GM23338 (cell line): ENCODE results near the gene TLDC2. TPM values are rescaled to one million over a fixed set of nuclear protein-coding genes. Genes with fewer than 3 reads are reported as not detected.

ENCODE experiments used
- ATAC-seq: fragments of 200-7000 bp; cut with Tn5 transposase; 3 replicates; pipeline ENCODE4 v1.9.1; 2020
- DNase-seq: peaks from one replicate; pipeline ENCODE4 v3.0.0-alpha.2; 2015; ENCODE audit warnings: low spot score
- H2AFZ ChIP-seq: fragments of 200-600 bp; sonication (generic); 2 replicates; pipeline ENCODE4 v1.8.0; 2016; ENCODE audit warnings: antibody characterized with exemption, mild to moderate bottlenecking, moderate library complexity
- H3F3A ChIP-seq: fragments of 200-600 bp; sonication (generic); replicated peaks from 2 replicates; pipeline ENCODE4 v1.8.0; 2017; ENCODE audit warnings: antibody characterized with exemption, mixed run types, low read depth
- H3K27ac ChIP-seq: fragments of 200-600 bp; sonication (generic); 2 replicates; pipeline ENCODE4 v1.6.1; 2016; ENCODE audit warnings: low read depth
- H3K27me3 ChIP-seq: fragments of 200-600 bp; sonication (generic); 2 replicates; pipeline ENCODE4 v1.8.0; 2016; ENCODE audit warnings: mild to moderate bottlenecking, mixed run types, moderate library complexity; ENCODE audit not compliant: insufficient read depth
- H3K36me3 ChIP-seq: fragments of 200-600 bp; sonication (generic); 2 replicates; pipeline ENCODE4 v1.8.0; 2016; ENCODE audit warnings: mild to moderate bottlenecking; ENCODE audit not compliant: insufficient read depth
- H3K4me1 ChIP-seq: fragments of 200-600 bp; sonication (generic); 2 replicates; pipeline ENCODE4 v1.8.0; 2016; ENCODE audit warnings: mild to moderate bottlenecking, moderate library complexity; ENCODE audit not compliant: insufficient read depth
- H3K4me2 ChIP-seq: fragments of 200-600 bp; sonication (generic); 2 replicates; pipeline ENCODE4 v1.7.1; 2017; ENCODE audit warnings: mixed run types
- H3K4me3 ChIP-seq: fragments of 200-600 bp; sonication (generic); 2 replicates; pipeline ENCODE4 v1.6.1; 2016; ENCODE audit warnings: mixed run types
- H3K79me2 ChIP-seq: fragments of 200-600 bp; sonication (generic); replicated peaks from 2 replicates; pipeline ENCODE4 v1.8.0; 2017; ENCODE audit warnings: mild to moderate bottlenecking; ENCODE audit not compliant: insufficient read depth
- H3K9me2 ChIP-seq: fragments of 200-600 bp; sonication (generic); 2 replicates; pipeline ENCODE4 v1.8.0; 2017; ENCODE audit not compliant: insufficient read depth
- H4K20me1 ChIP-seq: fragments of 200-600 bp; sonication (generic); replicated peaks from 2 replicates; pipeline ENCODE4 v1.8.0; 2017; ENCODE audit warnings: mild to moderate bottlenecking; ENCODE audit not compliant: insufficient read depth
- H3K27ac Mint-ChIP-seq: 2 replicates; pipeline ENCODE4 v1.8.0; 2020; ENCODE audit warnings: inconsistent platforms, mild to moderate bottlenecking, moderate library complexity, mixed read lengths
- H3K27me3 Mint-ChIP-seq: 3 replicates; pipeline ENCODE4 v1.8.0; 2022; ENCODE audit warnings: low read depth, mild to moderate bottlenecking, moderate library complexity, mixed read lengths, inconsistent platforms; ENCODE audit not compliant: insufficient read depth, poor library complexity
- H3K36me3 Mint-ChIP-seq: 3 replicates; pipeline ENCODE4 v1.8.0; 2021; ENCODE audit warnings: low read depth, mild to moderate bottlenecking, inconsistent platforms, moderate library complexity, mixed read lengths
- H3K4me1 Mint-ChIP-seq: 3 replicates; pipeline ENCODE4 v1.8.0; 2020; ENCODE audit warnings: mild to moderate bottlenecking, inconsistent platforms, mixed read lengths
- H3K4me3 Mint-ChIP-seq: 3 replicates; pipeline ENCODE4 v1.8.0; 2021; ENCODE audit warnings: moderate library complexity, mild to moderate bottlenecking, inconsistent platforms, mixed read lengths
- H3K9me3 Mint-ChIP-seq: 3 replicates; pipeline ENCODE4 v1.8.0; 2020; ENCODE audit warnings: moderate library complexity, mild to moderate bottlenecking, inconsistent platforms, mixed read lengths
- CREB1 ChIP-seq: fragments of 250-450 bp; sonication (Bioruptor Pico); IDR thresholded peaks from 2 replicates; pipeline ENCODE4 v1.5.0; 2020; ENCODE audit warnings: low read depth, mild to moderate bottlenecking, moderate library complexity
- ETS1 ChIP-seq: IDR thresholded peaks from 2 replicates; pipeline ENCODE4 v1.6.1; 2016; ENCODE audit warnings: antibody characterized with exemption
- EZH2 ChIP-seq: fragments of 200-600 bp; sonication (generic); IDR thresholded peaks from one replicate; pipeline ENCODE4 v1.8.0; 2017; ENCODE audit warnings: antibody characterized with exemption, mild to moderate bottlenecking, low read depth; ENCODE audit not compliant: unreplicated experiment
- EZH2phosphoT487 ChIP-seq: fragments of 200-600 bp; sonication (generic); IDR thresholded peaks from one replicate; pipeline ENCODE4 v1.8.1; 2018; ENCODE audit warnings: antibody characterized with exemption; ENCODE audit not compliant: unreplicated experiment
- JUNB ChIP-seq: IDR thresholded peaks from one replicate; pipeline ENCODE4 v1.6.1; 2016; ENCODE audit warnings: antibody characterized with exemption; ENCODE audit not compliant: unreplicated experiment
- NANOG ChIP-seq: IDR thresholded peaks from 2 replicates; pipeline ENCODE4 v1.6.1; 2016; ENCODE audit warnings: antibody characterized with exemption, borderline replicate concordance
- POLR2AphosphoS5 ChIP-seq: IDR thresholded peaks from 2 replicates; pipeline ENCODE4 v1.6.1; 2016; ENCODE audit warnings: antibody characterized with exemption, low read depth
- STAT1 ChIP-seq: IDR thresholded peaks from one replicate; pipeline ENCODE4 v1.6.1; 2016; ENCODE audit warnings: antibody characterized with exemption; ENCODE audit not compliant: unreplicated experiment
- ZNF114 ChIP-seq: fragments of 250-450 bp; sonication (Bioruptor Pico); IDR thresholded peaks from 2 replicates; pipeline ENCODE4 v1.5.0; 2020; ENCODE audit warnings: mild to moderate bottlenecking, moderate library complexity
- ZNF331 ChIP-seq: fragments of 250-450 bp; sonication (Bioruptor Pico); IDR thresholded peaks from 2 replicates; pipeline ENCODE4 v1.5.0; 2020; ENCODE audit warnings: low read depth, mild to moderate bottlenecking, moderate library complexity
- polyA plus RNA-seq: library from polyadenylated mRNA; unstranded; fragments of >200 nt; fragmentation: Nextera tagmentation; extraction: Ambion mirVana; gene quantifications from 2 replicates; pipeline ENCODE4 v1.2.1, GENCODE V29; 2016
- total RNA-seq: library from RNA; depleted of rRNA; stranded (reverse); fragments of >200 nt; shearing (Covaris generic); gene quantifications from 2 replicates; pipeline ENCODE4 v1.2.3, GENCODE V29; 2014
- TF ChIP-seq, protein P1 (sequence below): IDR thresholded peaks from one replicate; pipeline ENCODE4 v1.6.1; 2018; ENCODE audit warnings: antibody characterized with exemption; ENCODE audit not compliant: unreplicated experiment

Gene TLDC2
- total and polyA plus RNA-seq, 2 experiments from 2014 or later, result 0.16 to 0.38 TPM

DNA sequence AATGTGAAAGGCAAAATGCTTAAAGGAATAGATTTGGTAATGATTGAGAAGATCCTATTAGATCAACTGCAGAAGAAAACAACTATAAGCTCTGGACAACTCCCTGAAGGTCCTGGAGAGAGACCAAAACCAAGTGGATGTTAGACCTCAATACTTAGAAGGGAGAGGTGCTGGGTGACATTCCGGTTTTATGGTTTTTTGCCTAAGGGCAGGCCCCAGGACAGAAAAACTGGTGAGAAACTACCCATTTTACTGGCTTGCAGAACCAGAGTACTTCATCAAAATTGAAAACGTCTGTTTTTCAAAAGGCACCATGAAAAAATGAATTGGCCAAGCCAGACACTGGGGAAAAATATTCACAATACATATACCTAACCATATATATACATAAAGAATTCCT is 49.3 kb downstream of the TLDC2 start (continued):
- TF ChIP-seq, protein P1, sequence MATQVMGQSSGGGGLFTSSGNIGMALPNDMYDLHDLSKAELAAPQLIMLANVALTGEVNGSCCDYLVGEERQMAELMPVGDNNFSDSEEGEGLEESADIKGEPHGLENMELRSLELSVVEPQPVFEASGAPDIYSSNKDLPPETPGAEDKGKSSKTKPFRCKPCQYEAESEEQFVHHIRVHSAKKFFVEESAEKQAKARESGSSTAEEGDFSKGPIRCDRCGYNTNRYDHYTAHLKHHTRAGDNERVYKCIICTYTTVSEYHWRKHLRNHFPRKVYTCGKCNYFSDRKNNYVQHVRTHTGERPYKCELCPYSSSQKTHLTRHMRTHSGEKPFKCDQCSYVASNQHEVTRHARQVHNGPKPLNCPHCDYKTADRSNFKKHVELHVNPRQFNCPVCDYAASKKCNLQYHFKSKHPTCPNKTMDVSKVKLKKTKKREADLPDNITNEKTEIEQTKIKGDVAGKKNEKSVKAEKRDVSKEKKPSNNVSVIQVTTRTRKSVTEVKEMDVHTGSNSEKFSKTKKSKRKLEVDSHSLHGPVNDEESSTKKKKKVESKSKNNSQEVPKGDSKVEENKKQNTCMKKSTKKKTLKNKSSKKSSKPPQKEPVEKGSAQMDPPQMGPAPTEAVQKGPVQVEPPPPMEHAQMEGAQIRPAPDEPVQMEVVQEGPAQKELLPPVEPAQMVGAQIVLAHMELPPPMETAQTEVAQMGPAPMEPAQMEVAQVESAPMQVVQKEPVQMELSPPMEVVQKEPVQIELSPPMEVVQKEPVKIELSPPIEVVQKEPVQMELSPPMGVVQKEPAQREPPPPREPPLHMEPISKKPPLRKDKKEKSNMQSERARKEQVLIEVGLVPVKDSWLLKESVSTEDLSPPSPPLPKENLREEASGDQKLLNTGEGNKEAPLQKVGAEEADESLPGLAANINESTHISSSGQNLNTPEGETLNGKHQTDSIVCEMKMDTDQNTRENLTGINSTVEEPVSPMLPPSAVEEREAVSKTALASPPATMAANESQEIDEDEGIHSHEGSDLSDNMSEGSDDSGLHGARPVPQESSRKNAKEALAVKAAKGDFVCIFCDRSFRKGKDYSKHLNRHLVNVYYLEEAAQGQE, result no peak
- TF ChIP-seq JUNB, result no peak
- TF ChIP-seq ZNF114 (CRISPR knock-in tag), result no peak
- no peak for TF ChIP-seq EZH2phosphoT487
- TF ChIP-seq STAT1, result no peak
- no peak for TF ChIP-seq ETS1
- no peak for TF ChIP-seq NANOG
- TF ChIP-seq POLR2AphosphoS5, result no peak
- no peak for TF ChIP-seq ZNF331 (CRISPR knock-in tag)

GRCh38 chr20:36926653-36927200 is 50.8 kb downstream of the TLDC2 start:
- H3K27me3 Mint-ChIP-seq, result no peaks in the 10 kb centered on the region
- no peak for DNase-seq
- H3K36me3 Mint-ChIP-seq, result peaks cover 48% of the 10 kb centered on the region
- TF ChIP-seq ETS1 (no peak), CREB1 (no peak), EZH2 (no peak), STAT1 (no peak), ZNF114 (CRISPR knock-in tag) (no peak), JUNB (no peak), ZNF331 (CRISPR knock-in tag) (no peak), POLR2AphosphoS5 (no peak)
- TF ChIP-seq, protein P1, result no peak

More at GRCh38 chr20:36926653-36927200, 50.8 kb downstream of the TLDC2 start:
- Histone ChIP-seq H3K36me3 (peaks cover 5% of the 10 kb centered on the region), H3K4me3 (no peak overlapping the region), H4K20me1 (no peaks in the 10 kb centered on the region), H2AFZ (no peak overlapping the region), H3F3A (0 out of 2 replicates have a peak, but pooled peaks cover 3% of the 10 kb centered on the region), H3K79me2 (no peaks in the 10 kb centered on the region), H3K4me1 (0 out of 2 replicates have a peak, but pooled peaks cover 8% of the 10 kb centered on the region), H3K27ac (no peak overlapping the region), H3K4me2 (no peak overlapping the region), H3K9me2 (no peaks in the 10 kb centered on the region), H3K27me3 (no peaks in the 10 kb centered on the region)
- Mint-ChIP-seq H3K4me1 (peaks cover 10% of the 10 kb centered on the region), H3K9me3 (no peaks in the 10 kb centered on the region), H3K27ac (no peak overlapping the region), H3K4me3 (no peak overlapping the region)
- ATAC-seq, result no peak
